PFSK-1 (cell line): ENCODE data around the gene TTLL11.

ENCODE experiments used
- POLR2AphosphoS5 ChIP-seq: IDR thresholded peaks from 2 replicates; pipeline ENCODE4 v1.6.1; 2012; ENCODE audit warnings: low read depth, mild to moderate bottlenecking, control low read depth, low read length, moderate library complexity
- REST ChIP-seq, 2 experiments: IDR thresholded peaks; 2 replicates each; pipeline versions ENCODE4 v1.6.1 to v1.8.0; 2011 to 2012; ENCODE audit warnings: low read depth in 2 of 2, low read length in 2 of 2, control low read depth in 1 of 2, inconsistent platforms in 1 of 2, mild to moderate bottlenecking in 1 of 2, moderate library complexity in 1 of 2; ENCODE audit not compliant: insufficient read depth in 1 of 2
- TAF1 ChIP-seq: IDR thresholded peaks from 2 replicates; pipeline ENCODE4 v1.6.1; 2012; ENCODE audit warnings: low read length, control low read depth, borderline replicate concordance; ENCODE audit not compliant: insufficient read depth

- TF ChIP-seq REST (IDR thresholded peaks at IDR 0.05; ENCODE audit: insufficient read depth in 1 of 2, low read depth in 2 of 2, low read length in 2 of 2) (no peak), POLR2AphosphoS5 (no peak), TAF1 (no peak)
Measured at GRCh38 chr9:121850366-121850765, 242.7 kb downstream of the TTLL11 start.
